HG03097 (cell line): ENCODE data around the gene SUMF1.
A peak's percentile ranks its signal among the peaks of the same experiment; 100 is the strongest.

Experiments
- ATAC-seq: cut with Tn5 transposase; IDR thresholded peaks from one replicate; pipeline ENCODE4 v1.9.1; 2021; ENCODE audit not compliant: unreplicated experiment, low FRiP score

Gene SUMF1

GRCh38 chr3:4419386-4419785 is 47.7 kb downstream of the SUMF1 start:
- ATAC-seq: no peak

DNA sequence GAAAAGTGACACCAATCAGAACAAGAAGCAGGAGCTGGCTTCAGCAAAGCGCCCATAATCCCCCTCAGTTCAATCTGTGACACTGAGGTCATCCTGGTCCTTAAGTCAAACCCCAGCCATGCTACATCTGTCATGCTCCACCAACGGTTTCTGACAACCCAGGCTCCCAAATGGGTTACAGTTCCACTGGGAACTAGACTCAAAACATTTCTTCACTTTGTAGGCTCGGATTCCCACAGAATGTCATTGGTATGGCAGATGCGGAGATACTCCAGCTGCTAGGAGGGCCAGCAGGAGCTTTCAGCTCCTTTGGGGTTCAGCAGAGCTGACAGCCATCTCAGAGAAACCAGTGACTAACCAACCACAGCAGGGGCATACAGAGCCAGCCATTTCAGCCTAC is 48.9 kb downstream of the SUMF1 start:
- ATAC-seq: no peak

GRCh38 chr3:4417449-4417848 is 49.6 kb downstream of the SUMF1 start:
- ATAC-seq: no peak

DNA sequence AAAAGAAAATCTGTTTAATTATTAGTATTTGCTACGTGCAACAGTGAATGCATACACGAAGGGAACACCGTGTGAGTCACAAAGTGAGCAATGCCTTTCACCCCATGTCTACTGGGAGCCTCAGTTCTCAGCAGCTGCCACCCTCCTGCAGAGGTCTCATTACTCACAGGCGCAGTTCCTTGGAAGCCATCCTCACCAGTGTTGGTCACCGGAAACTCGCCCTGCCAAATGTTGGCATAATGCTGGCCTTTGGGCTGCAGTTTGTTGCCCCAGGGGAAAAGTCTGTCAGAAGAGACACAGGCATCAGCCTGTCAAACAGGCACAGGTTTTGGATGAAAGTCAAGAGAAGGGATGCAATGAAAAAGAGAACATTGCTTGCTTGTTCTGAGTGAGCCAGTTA is 50.1 kb downstream of the SUMF1 start:
- ATAC-seq: no peak

DNA sequence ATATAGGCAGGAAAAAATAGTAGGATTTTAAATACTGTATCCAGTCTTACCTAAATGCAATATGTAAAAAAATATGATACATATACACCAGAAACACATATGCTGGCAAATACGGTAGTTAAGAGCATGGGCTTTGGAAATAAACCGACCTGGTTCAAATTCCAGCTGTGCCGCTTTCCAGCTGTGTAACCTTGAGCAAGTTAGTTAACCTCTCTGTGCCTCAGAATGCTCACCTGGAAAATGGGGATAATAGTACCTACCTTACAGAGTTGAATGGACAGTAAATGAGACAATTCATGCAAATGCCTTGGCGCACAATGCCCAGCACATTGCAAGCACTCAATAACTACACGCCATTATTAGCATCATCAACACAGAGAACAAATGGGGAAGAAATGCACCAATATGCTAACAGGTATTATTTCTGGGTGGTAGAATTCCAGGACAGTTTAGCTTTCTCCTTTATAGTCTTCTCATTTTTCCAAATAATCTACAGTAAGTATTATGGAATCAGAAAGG is 50.6 kb downstream of the SUMF1 start:
- no peak for ATAC-seq

GRCh38 chr3:4413467-4413866 is 53.6 kb downstream of the SUMF1 start:
- no peak for ATAC-seq

DNA sequence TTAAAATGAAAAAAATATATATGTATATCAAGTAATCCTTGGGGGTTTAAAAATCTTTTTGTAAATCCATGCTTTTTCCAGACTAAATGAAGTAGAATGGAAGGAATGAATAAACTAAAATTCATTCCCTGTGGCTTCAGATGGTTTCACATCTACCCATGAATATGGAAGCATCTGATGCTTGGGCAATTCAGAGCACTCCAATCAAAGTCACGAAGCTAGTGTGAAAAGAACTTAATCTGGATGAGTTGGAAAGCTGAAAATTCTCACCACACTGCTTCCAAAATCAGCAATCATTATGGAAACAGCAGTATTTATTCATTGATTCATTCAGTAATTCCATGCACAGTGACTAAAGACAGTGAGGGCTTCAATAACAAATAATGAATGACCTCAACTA is 55.2 kb downstream of the SUMF1 start:
- no peak for ATAC-seq

DNA sequence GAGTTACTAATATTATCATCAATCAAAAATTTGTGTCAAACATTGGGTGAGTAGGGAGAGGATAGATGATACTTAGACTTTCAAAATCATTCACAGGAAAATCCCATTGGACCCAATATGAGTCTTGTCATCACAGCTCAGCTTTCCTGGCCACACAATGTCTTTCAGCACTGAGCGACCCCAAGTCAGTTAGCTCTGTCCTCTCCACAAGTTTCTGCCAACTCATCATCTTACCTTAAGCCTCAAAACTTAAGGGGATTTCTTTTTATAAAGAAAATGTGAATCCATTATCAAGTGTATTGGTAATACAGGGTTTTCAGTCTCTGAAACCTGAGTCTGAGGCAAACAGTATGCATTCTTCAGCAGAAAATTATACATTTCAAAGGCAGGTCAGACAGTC is 55.8 kb downstream of the SUMF1 start:
- ATAC-seq: no peak

DNA sequence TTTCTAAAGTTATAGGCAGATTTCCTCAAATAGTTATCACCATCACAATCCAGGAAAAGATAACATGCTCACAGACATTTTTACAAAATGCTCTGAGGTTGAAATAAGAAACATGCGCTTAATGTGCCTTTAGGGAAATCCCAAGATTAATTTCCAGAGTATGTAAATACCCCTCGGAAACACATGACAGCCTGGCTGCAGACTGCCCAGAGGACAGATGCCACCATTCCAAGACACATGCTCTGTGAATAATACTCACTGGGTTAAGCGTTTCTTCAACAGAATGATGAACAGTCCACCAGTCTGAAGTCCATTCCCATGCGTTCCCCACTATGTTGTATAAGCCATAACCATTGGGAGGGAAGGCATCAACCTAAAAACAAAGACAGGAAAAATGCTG is 56.5 kb downstream of the SUMF1 start:
- no peak for ATAC-seq

DNA sequence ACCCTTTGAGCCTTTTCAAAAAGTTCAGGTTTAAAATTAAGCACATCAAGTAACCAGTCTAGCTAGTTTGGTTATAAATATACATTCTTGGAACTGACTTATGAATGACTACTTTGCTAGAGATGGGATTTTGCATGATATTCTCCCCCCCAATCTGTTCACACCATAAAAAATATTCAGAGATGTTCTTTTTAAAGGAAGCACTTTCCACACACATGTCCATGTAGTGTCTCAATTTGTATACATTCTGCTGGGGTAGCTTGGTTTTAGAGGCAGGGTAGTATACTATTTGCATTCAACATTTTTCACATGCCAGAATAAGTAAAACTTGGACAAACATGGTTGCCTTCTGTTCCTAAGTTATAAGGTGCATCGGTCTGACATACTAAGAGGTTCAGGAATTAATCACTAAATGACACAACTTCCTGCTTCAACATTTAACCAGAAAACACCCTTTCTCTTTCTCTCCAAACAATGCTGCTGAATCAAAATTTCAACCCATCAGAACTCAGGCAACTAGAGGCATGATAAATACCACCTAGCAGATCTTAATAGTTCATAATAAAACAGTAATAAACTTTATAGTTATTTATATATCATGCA is 57.0 kb downstream of the SUMF1 start:
- no peak for ATAC-seq

GRCh38 chr3:4409415-4409814 is 57.7 kb downstream of the SUMF1 start:
- ATAC-seq: no peak

GRCh38 chr3:4408958-4409357 is 58.1 kb downstream of the SUMF1 start:
- ATAC-seq: no peak

DNA sequence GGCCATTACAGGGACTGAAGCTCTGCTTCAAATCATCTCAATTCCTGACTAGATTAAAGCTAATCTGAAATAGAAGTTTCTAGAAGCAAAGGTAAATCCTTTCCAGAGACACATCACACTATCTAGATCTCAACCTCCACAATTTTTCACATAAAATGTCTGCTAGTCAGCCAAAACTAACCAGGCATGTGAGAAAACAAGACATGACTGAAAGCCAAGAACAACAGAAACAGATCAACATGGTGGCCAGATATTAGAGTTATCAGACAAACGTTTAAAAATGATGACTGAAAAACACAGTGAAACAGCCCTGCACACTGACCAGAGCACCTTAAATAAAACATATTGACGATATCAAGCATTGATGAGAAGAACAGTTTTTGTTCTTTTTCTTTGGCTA is 59.1 kb downstream of the SUMF1 start:
- ATAC-seq: no peak

- peak; percentile 74 for ATAC-seq
Observed at GRCh38 chr3:4406746-4407568, 60.1 kb downstream of the SUMF1 start.

DNA sequence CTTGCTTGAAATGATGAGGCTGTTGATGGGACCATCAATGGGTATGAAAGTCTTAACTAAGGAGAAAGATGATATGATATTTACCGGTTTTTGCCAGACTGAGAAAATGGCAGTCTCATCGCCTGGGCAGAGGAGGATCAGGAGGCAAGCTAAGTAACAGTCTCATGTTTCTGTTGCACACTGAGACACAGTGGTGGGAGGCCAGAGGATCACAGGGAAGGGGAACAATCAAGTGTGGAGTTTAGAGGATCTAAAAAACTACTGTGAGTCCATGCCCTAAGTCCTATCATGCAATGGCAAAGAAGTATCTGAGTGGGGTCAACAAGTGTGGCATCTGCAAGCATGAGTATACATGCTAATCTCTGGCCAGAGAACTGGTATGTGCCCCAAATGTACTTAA is 62.2 kb downstream of the SUMF1 start:
- ATAC-seq: no peak

DNA sequence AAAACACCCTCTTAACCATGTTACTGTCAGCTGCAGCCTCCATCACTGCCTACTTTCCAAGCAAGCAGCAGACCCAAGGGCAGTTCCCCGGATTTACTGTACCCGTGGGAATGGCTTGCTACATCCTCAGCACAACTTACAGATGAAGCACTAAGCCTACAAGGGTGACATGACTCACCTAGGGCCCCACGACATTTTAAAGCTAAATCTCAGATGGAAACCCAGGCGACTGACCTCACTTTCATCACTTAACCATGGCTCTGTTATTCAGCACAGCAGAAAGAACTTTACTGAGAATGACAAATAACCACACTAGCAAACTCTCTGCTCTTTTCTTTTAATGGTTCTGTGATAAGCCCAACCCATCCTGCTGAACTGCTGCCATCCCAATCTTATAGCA is 65.6 kb downstream of the SUMF1 start:
- ATAC-seq: no peak

DNA sequence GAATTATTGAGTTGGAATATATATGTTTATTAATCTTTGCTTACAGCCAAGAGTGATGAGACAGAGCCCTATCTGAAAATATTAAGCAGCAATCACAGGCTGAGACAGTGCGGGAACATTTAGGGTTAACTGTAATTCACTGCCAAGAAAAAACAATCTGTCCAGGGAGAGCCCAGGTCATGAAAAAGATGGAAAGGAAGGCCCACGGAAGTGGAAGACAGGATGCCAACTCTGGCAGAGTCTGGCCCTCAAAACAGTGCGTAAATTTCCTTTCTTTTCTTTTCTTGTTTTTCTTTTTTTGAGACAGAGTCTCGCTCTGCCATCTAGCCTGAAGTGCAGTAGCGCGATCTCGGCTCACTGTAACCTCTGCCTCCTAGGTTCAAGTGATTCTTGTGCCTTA is 67.6 kb downstream of the SUMF1 start:
- ATAC-seq: no peak

DNA sequence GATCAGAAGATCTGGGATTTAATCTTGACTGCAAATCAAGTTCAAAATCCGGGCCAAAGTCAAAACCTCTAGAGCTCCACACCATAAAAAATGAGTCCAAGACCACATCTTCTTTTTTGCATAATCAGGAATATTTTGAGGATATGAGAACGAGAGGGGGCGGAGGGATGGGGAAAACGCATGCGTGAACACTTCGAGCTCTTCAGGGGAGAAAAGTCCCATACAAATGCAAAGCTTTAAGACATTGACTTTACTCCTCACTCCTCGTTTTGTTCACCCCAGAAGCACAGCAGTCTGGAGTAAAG is 68.2 kb downstream of the SUMF1 start:
- no peak for ATAC-seq

- ATAC-seq: no peak
Observed at GRCh38 chr3:4398120-4398940, 68.7 kb downstream of the SUMF1 start.

DNA sequence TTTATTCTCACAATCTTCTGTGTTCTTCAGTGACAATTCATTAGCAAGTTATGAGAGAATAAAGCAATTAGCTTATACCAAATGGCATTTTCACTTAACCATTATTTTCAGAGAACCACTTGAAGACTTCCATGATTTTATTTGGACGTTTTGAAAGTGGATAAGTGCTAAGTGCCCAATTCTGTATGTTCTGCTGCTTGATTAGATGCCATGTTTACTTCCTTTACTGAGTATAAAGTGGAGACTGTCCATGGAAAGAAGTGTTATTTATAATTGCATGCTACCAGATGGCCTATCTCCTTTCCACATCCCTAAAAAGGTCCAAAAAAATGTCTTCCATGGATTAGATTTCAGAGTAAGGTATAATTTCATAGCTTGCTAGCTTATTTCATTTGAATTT is 69.6 kb downstream of the SUMF1 start:
- no peak for ATAC-seq

- ATAC-seq: no peak
Observed at GRCh38 chr3:4396542-4396941, 70.5 kb downstream of the SUMF1 start.

- no peak for ATAC-seq
Observed at GRCh38 chr3:4396006-4396405, 71.1 kb downstream of the SUMF1 start.
